CD4-positive, alpha-beta T cell (primary cell): ENCODE data around the gene GNG3. TPM values are rescaled to one million over a fixed set of nuclear protein-coding genes. Genes with fewer than 3 reads are reported as not detected.

Experiments used
- ATAC-seq: fragments of 200-7000 bp; cut with Tn5 transposase; one replicate; pipeline ENCODE4 v1.10.0; 2022; ENCODE audit warnings: mild to moderate bottlenecking; ENCODE audit not compliant: poor library complexity
- CTCF ChIA-PET: fragments of 350-600 bp; sonication (Branson Sonifier 250); formaldehyde crosslinking; loops from one replicate; lab custom pipeline; 2021; ENCODE audit warnings: antibody characterized with exemption, inconsistent platforms; lab: Charles Lee
- POLR2A ChIA-PET: fragments of 350-600 bp; sonication (Branson Sonifier 250); formaldehyde crosslinking; loops from one replicate; lab custom pipeline; 2021; ENCODE audit warnings: antibody characterized with exemption, inconsistent platforms; lab: Charles Lee
- DNase-seq, 14 experiments: peaks; one replicate each; pipeline ENCODE4 v3.0.0-alpha.2; 2013 to 2020; ENCODE audit warnings: mixed read lengths in 2 of 14
- H3K27ac ChIP-seq, 2 donors: one replicate each; pipeline versions ENCODE4 v1.5.1 to v1.7.0; 2013; ENCODE audit warnings: low read length in 2 of 2, low read depth in 1 of 2, mild to moderate bottlenecking in 1 of 2
- H3K27me3 ChIP-seq, 2 experiments: 1 replicate in 1 of 2; 2 replicates in 1 of 2; pipeline versions ENCODE4 v1.6.1 to v1.7.0; 2013; ENCODE audit warnings: low read length in 2 of 2, control low read depth in 1 of 2, mild to moderate bottlenecking in 1 of 2, moderate library complexity in 1 of 2; ENCODE audit not compliant: insufficient read depth in 2 of 2, control insufficient read depth in 1 of 2
- H3K36me3 ChIP-seq: one replicate; pipeline ENCODE4 v1.6.1; 2013; ENCODE audit warnings: low read length, control low read depth; ENCODE audit not compliant: insufficient read depth
- H3K4me1 ChIP-seq: one replicate; pipeline ENCODE4 v1.6.1; 2013; ENCODE audit warnings: low read length, control low read depth; ENCODE audit not compliant: insufficient read depth
- H3K4me3 ChIP-seq: one replicate; pipeline ENCODE4 v1.5.1; 2013; ENCODE audit warnings: mild to moderate bottlenecking, low read length, moderate library complexity
- H3K9me3 ChIP-seq, 2 experiments: 1 replicate in 1 of 2; 2 replicates in 1 of 2; pipeline versions ENCODE4 v1.6.1 to v1.7.0; 2013; ENCODE audit warnings: low read length in 2 of 2, mild to moderate bottlenecking in 2 of 2, control low read depth in 1 of 2, moderate library complexity in 1 of 2; ENCODE audit not compliant: control insufficient read depth in 1 of 2, insufficient read depth in 1 of 2
- H3K27ac Mint-ChIP-seq: one replicate; pipeline ENCODE4 v1.8.0; 2020; ENCODE audit warnings: mixed read lengths
- H3K27me3 Mint-ChIP-seq: one replicate; pipeline ENCODE4 v1.8.0; 2021; ENCODE audit warnings: mixed read lengths
- H3K36me3 Mint-ChIP-seq: one replicate; pipeline ENCODE4 v1.8.0; 2021; ENCODE audit warnings: low read depth, mixed read lengths
- H3K4me1 Mint-ChIP-seq: one replicate; pipeline ENCODE4 v1.8.0; 2021; ENCODE audit warnings: low read depth, mixed read lengths
- H3K4me3 Mint-ChIP-seq: one replicate; pipeline ENCODE4 v1.8.0; 2020; ENCODE audit warnings: mild to moderate bottlenecking, mixed read lengths
- H3K9me3 Mint-ChIP-seq: one replicate; pipeline ENCODE4 v1.8.0; 2020; ENCODE audit warnings: mixed read lengths
- intact Hi-C, 2 experiments: fragments of 100-400 bp; cut with DNase I in 1 of 2; cut with micrococcal nuclease in 1 of 2; formaldehyde crosslinking; loops; one replicate each; pipeline versions ENCODE4 v1.15.1 to v1.9.0; 2023 to 2025; cut with DNase I, micrococcal nuclease
- total RNA-seq, 174 experiments: library from RNA in 2 of 174; stranded (reverse) in 2 of 174; gene quantifications; one replicate each; pipeline ENCODE4 v1.2.3 and lab custom pipeline; 2021 to 2026
- TF ChIP-seq, protein P1 (sequence below): fragments of 200-600 bp; IDR thresholded peaks from one replicate; pipeline ENCODE4 v1.8.0; 2022; ENCODE audit warnings: antibody characterized with exemption, mild to moderate bottlenecking

The GNG3 gene
- total RNA-seq, 2 experiments from 2014 or later: not detected

DNA sequence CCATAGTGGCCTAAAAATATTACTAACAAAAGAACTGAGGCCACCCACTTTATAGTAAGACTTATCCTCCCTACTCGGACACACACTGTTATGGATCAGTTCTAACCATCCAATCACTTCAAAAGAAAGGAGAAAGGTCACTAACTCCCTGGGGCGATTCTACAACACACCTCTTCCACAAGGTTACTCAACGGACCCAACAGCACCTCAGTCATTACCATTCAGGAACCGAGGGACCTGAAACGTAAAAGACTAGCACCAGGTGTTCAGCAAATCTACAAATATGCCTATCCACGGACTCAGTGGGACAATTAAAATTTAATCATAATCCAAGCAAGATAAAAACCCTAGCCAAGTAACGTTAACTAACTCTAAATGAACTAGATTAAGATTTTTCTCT lies 18.2 kb downstream of the GNG3 start:
- Mint-ChIP-seq H3K27me3 (no peaks in the 10 kb centered on the region), H3K4me1 (peaks cover 81% of the 10 kb centered on the region), H3K36me3 (peaks cover 85% of the 10 kb centered on the region), H3K4me3 (peak overlapping the region; percentile 84), H3K27ac (peak overlapping the region; percentile 98), H3K9me3 (no peaks in the 10 kb centered on the region)
- Histone ChIP-seq H3K27me3 (no peaks in the 10 kb centered on the region), H3K27ac (peak overlapping the region; percentile 42 to 97), H3K9me3 (no peaks in the 10 kb centered on the region), H3K4me1 (peaks cover 46% of the 10 kb centered on the region), H3K4me3 (peak overlapping the region; percentile 65), H3K36me3 (peaks cover 41% of the 10 kb centered on the region)
- DNase-seq (no peak), ATAC-seq (no peak)
- TF ChIP-seq, protein P1, sequence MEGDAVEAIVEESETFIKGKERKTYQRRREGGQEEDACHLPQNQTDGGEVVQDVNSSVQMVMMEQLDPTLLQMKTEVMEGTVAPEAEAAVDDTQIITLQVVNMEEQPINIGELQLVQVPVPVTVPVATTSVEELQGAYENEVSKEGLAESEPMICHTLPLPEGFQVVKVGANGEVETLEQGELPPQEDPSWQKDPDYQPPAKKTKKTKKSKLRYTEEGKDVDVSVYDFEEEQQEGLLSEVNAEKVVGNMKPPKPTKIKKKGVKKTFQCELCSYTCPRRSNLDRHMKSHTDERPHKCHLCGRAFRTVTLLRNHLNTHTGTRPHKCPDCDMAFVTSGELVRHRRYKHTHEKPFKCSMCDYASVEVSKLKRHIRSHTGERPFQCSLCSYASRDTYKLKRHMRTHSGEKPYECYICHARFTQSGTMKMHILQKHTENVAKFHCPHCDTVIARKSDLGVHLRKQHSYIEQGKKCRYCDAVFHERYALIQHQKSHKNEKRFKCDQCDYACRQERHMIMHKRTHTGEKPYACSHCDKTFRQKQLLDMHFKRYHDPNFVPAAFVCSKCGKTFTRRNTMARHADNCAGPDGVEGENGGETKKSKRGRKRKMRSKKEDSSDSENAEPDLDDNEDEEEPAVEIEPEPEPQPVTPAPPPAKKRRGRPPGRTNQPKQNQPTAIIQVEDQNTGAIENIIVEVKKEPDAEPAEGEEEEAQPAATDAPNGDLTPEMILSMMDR: no peak
- ChIA-PET CTCF (interaction anchor here (0.7 to 8.3 kb wide), 4 partner anchors 62 to 382 kb away, joined by 3 to 44 read pairs (median 4); partner anchors contain the start of genes SLC3A2 and TMEM179B), POLR2A (interaction anchor here (0.9 to 7.9 kb wide), 14 partner anchors 9 to 173 kb away, joined by 3 to 228 read pairs (median 40); partner anchors contain the start of genes BSCL2, C11orf98, CSKMT and GNG3)
- intact Hi-C loops: loop anchor here in 1 of 2 experiments (5.0 kb wide), 2 partner anchors 47 to 117 kb away; partner anchors contain the start of gene TAF6L

DNA sequence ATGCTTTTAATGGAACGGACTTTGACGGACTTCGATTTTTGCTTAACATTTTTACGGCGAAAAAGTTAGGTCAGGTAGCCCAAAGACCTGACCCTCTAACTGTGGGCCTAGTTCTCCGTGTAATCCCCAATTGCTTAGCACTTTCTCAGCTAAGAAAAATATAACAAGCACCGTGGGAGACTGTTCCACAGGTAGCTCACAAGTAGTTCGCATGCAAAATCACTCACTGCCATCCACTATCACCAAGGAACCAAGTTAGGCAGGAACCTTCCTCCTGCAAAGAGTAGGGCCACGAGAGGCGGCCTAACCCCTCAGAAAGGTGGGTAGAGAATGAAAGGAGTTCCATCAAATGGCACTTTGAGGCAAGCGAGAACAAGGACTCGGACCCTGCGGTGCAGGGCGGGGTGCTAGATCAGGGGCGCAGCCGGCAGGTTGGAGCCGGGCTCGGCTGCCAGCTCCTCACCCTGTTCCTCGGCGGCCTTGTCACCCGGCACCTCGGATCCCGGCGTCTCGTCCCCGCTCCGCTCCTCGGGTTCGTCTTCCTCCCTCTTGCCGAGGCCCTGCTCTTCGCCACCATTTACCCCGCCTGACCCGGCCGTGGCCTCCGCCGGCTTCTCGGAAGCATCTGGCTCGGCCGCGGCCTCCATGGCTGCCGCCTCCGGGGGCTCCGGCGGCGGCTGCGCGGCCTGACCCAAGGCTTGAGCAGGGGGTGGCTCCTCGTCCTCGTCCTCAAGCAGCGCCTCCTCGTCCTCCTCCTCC lies 18.9 kb downstream of the GNG3 start:
- ChIA-PET POLR2A (interaction anchor here (0.9 to 7.9 kb wide), 32 partner anchors 10 to 1591 kb away, joined by 3 to 228 read pairs (median 14); partner anchors contain the start of genes B3GAT3, BSCL2, C11orf98 and CSKMT), CTCF (interaction anchor here (0.7 to 8.3 kb wide), 4 partner anchors 27 to 155 kb away, joined by 4 to 44 read pairs (median 8); partner anchors contain the start of genes SLC3A2, TMEM179B and ZBTB3)
- no peaks in the 10 kb centered on the region for H3K27me3 ChIP-seq
- H3K27ac ChIP-seq: peak overlapping the region; percentile 42 to 97
- Mint-ChIP-seq H3K4me1 (peaks cover 80% of the 10 kb centered on the region), H3K4me3 (peak overlapping the region; percentile 84), H3K27me3 (no peaks in the 10 kb centered on the region), H3K9me3 (no peaks in the 10 kb centered on the region), H3K27ac (peak overlapping the region; percentile 98), H3K36me3 (peaks cover 82% of the 10 kb centered on the region)
- no peaks in the 10 kb centered on the region for H3K9me3 ChIP-seq
- peak in 2 of 14 experiments; percentile 25 to 28 for DNase-seq
- H3K36me3 ChIP-seq: peaks cover 38% of the 10 kb centered on the region
- H3K4me1 ChIP-seq: peaks cover 49% of the 10 kb centered on the region
- peak overlapping the region; percentile 65 for H3K4me3 ChIP-seq
- TF ChIP-seq, protein P1: no peak
- intact Hi-C loops: loop anchor here in 1 of 2 experiments (5.0 kb wide), 2 partner anchors 46 to 116 kb away; partner anchors contain the start of gene TAF6L
- no peak for ATAC-seq

DNA sequence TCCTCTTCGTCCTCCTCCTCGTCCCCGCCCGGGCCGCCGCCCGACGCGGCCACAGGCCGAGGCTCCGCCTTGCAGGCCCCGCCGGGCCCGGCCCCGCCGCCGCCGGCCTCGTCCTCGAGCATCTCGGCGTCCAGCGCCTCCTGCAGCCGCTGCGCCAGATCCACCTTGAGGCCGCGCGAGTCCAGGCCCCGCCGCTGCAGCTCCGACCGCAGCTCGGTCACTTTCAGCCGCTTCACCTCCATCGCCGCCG lies 19.4 kb downstream of the GNG3 start:
- Mint-ChIP-seq H3K36me3 (peaks cover 81% of the 10 kb centered on the region), H3K4me1 (peaks cover 76% of the 10 kb centered on the region), H3K27me3 (no peaks in the 10 kb centered on the region)

More for the DNA sequence above, 19.4 kb downstream of the GNG3 start:
- POLR2A ChIA-PET: interaction anchor here (0.7 to 7.9 kb wide), 43 partner anchors 8 to 1591 kb away, joined by 3 to 228 read pairs (median 10); partner anchors contain the start of genes B3GAT3, BSCL2, C11orf98 and CSKMT
- peak overlapping the region; percentile 65 for H3K4me3 ChIP-seq
- no peaks in the 10 kb centered on the region for H3K27me3 ChIP-seq
- ATAC-seq (no peak), DNase-seq (no peak)
- intact Hi-C loops: loop anchor here in 1 of 2 experiments (1.0 to 5.0 kb wide), 4 partner anchors 18 to 115 kb away; partner anchors contain the start of genes LBHD1 and TAF6L
- TF ChIP-seq, protein P1: no peak
- H3K27ac Mint-ChIP-seq: peak overlapping the region; percentile 98
- no peaks in the 10 kb centered on the region for H3K9me3 Mint-ChIP-seq
- H3K4me3 Mint-ChIP-seq: peak overlapping the region; percentile 93
- no peaks in the 10 kb centered on the region for H3K9me3 ChIP-seq
- peaks cover 51% of the 10 kb centered on the region for H3K4me1 ChIP-seq
- peaks cover 35% of the 10 kb centered on the region for H3K36me3 ChIP-seq
- CTCF ChIA-PET: interaction anchor here (0.5 to 8.3 kb wide), 4 partner anchors 17 to 155 kb away, joined by 4 to 44 read pairs (median 12); partner anchors contain the start of genes SLC3A2, TMEM179B and ZBTB3
- peak overlapping the region in 1 of 2 donors; percentile 97 for H3K27ac ChIP-seq
